H54 (cell line): ENCODE results near the gene GCNT2.
A peak's percentile ranks its signal among the peaks of the same experiment; 100 is the strongest.
"Not testable (repeated sequence)": the region's sequence is repeated elsewhere in the genome, so short reads cannot be mapped to it uniquely, and the experiment has no call there.

ENCODE experiments used
- DNase-seq: peaks from one replicate; pipeline ENCODE4 v3.0.0; 2011; ENCODE audit warnings: low spot score, mixed read lengths; ENCODE audit not compliant: insufficient read length
- FAIRE-seq: peaks from 3 replicates; lab custom pipeline; 2011; peaks lifted over from hg19 to GRCh38; lab: Jason Lieb, UNC
- POLR2A ChIP-seq: IDR thresholded peaks from 2 replicates; pipeline ENCODE4 v1.6.1; 2011; ENCODE audit warnings: low read depth, mild to moderate bottlenecking, low read length

GCNT2 gene

GRCh38 chr6:10495029-10495428 is 26.1 kb upstream of the GCNT2 start:
- no peak for FAIRE-seq
- no peak for TF ChIP-seq POLR2A
- DNase-seq = no peak

GRCh38 chr6:10505529-10505928 is 15.6 kb upstream of the GCNT2 start:
- DNase-seq = no peak
- no peak for FAIRE-seq
- no peak for TF ChIP-seq POLR2A

DNA sequence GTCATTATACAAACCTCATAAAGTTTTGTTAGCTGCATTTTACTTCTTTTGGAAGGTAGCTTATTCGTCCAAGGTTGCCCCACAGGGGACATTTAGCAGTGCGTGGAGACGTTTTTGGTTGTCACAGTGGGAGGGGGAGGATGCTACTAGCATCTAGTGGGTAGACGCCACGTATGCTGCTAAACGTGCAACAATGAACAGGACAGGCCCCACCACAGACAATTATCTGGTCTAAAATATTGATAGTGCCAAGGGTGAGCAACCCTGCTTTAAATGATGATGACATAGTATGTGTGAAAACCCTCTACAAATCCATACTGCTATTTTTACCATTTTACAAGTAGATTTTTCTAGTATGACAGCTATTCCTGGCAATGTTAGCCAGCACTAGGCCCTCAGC is 13.9 kb upstream of the GCNT2 start:
- DNase-seq = no peak
- FAIRE-seq = no peak
- TF ChIP-seq POLR2A = no peak

- DNase-seq (no peak), FAIRE-seq (no peak)
- TF ChIP-seq POLR2A = no peak
These were observed 13.4 kb upstream of the GCNT2 start for GRCh38 chr6:10507715-10508114.

- DNase-seq = peak; percentile 55
- TF ChIP-seq POLR2A = no peak
- FAIRE-seq = peak; percentile 92
These were observed 10.4 kb upstream of the GCNT2 start for GRCh38 chr6:10510592-10511367.

- no peak for TF ChIP-seq POLR2A
- peak; percentile 58 for FAIRE-seq
- DNase-seq = no peak
These were observed 9.7 kb upstream of the GCNT2 start for GRCh38 chr6:10511477-10511876.

DNA sequence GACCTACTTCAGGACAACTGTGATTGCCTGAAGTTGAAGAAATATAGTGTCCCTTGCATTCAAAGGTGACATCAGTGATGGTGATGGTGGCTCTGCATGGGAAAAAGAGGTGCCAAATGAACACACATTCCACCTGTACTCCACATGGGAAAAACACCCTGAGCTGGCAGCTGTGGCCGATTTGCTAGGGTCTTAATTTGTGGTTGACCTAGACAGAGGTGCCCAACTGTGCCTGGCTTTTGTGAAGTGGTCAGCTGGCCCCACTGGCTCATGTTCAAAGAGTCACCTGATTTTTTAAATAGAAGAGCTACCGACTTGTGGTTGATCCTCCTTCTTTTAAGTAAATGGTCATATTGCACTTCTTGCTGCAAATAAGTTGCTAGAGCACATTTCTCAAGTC is 7.6 kb upstream of the GCNT2 start:
- DNase-seq (no peak), FAIRE-seq (no peak)
- no peak for TF ChIP-seq POLR2A

- no peak for FAIRE-seq
- no peak for DNase-seq
- TF ChIP-seq POLR2A = no peak
These were observed 6.9 kb upstream of the GCNT2 start for GRCh38 chr6:10514049-10514780.

DNA sequence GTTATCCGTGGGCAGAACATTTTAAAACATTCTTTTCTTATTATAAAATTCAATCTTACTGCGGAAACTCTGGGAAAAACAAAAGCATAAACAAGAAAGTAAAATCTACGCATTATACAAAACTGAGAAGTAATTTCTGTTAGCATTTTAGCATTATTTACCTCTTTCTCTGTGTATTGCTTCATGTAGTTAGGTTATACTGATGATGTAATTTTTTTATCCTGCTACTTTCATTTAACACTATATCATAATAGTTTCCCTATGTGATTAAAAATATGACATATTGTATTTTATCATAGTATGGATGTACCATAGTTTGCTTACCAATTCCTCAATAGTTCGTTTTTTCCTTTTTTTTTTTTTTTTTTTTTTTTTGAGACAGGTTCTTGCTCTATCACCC is 4.2 kb upstream of the GCNT2 start:
- TF ChIP-seq POLR2A = no peak
- DNase-seq = no peak
- no peak for FAIRE-seq

GRCh38 chr6:10518557-10519407 is 2.4 kb upstream of the GCNT2 start:
- TF ChIP-seq POLR2A = no peak
- FAIRE-seq = peak; percentile 62
- no peak for DNase-seq

DNA sequence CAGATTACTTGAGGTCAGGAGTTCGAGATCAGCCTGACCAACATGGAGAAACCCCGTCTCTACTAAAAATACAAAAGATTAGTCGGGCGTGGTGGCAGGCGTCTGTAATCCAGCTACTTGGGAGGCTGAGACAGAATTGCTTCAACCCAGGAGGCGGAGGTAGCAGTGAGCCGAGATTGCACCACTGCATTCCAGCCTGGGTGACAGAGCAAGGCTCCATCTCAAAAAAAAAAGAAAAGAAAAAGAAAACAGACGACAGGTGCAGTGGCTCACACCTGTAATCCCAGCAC is 1.8 kb upstream of the GCNT2 start:
- DNase-seq, FAIRE-seq: not testable (repeated sequence)

DNA sequence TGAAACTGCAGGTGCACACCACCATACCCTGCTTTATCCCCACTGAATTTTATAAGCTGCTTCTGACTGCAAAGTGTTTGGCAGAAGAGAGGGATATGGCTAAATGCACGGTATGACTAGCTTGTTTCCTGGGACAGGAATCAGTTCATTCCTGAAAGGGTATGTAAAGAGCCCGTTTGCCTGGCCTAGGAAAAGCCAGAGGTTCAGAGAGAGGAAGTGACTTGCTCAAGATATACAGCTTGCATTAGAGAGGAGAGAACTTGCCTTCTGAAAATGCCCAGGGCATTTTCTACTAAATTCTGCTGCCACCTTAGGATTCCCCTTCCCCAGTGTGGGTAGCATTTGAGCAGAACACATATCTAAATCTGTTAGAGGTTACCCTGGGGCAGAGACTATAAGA is 683 bp upstream of the GCNT2 start:
- DNase-seq (no peak), FAIRE-seq (peak; percentile 70)
- TF ChIP-seq POLR2A = no peak

GRCh38 chr6:10522929-10523573 is 1.9 kb downstream of the GCNT2 start:
- no peak for TF ChIP-seq POLR2A
- FAIRE-seq (no peak), DNase-seq (no peak)

- DNase-seq = no peak
- no peak for TF ChIP-seq POLR2A
- FAIRE-seq = no peak
These were observed 5.0 kb downstream of the GCNT2 start for GRCh38 chr6:10526156-10526555.
